WTC11 (cell line): Measurements from ENCODE around the gene UBE2H. TPM values are rescaled to one million over a fixed set of nuclear protein-coding genes. Genes with fewer than 3 reads are reported as not detected.
A peak's percentile ranks its signal among the peaks of the same experiment; 100 is the strongest.

Experiments used
- ATAC-seq: fragments of 200-7000 bp; cut with Tn5 transposase; 2 replicates; pipeline ENCODE4 v1.10.0; 2021; ENCODE audit warnings: mild to moderate bottlenecking, moderate library complexity
- CTCF ChIA-PET: fragments of 300-600 bp; sonication (Branson Sonifier 250); formaldehyde crosslinking; loops from one replicate; lab custom pipeline; 2021; ENCODE audit warnings: antibody characterized with exemption; lab: Charles Lee
- POLR2A ChIA-PET: fragments of 350-600 bp; sonication (Branson Sonifier 250); formaldehyde crosslinking; loops from one replicate; lab custom pipeline; 2021; ENCODE audit warnings: antibody characterized with exemption; lab: Charles Lee
- DNase-seq: peaks from one replicate; pipeline ENCODE4 v3.0.0; 2021; ENCODE audit warnings: low spot score
- H3K27ac Mint-ChIP-seq: 2 replicates; pipeline ENCODE4 v1.8.0; 2021; ENCODE audit warnings: mixed read lengths
- H3K27me3 Mint-ChIP-seq: 2 replicates; pipeline ENCODE4 v1.8.0; 2021; ENCODE audit warnings: low read depth, mild to moderate bottlenecking, moderate library complexity, mixed read lengths
- H3K36me3 Mint-ChIP-seq: 2 replicates; pipeline ENCODE4 v1.8.0; 2021; ENCODE audit warnings: mixed read lengths
- H3K4me1 Mint-ChIP-seq: 2 replicates; pipeline ENCODE4 v1.8.0; 2022; ENCODE audit warnings: mixed read lengths
- H3K4me3 Mint-ChIP-seq: 2 replicates; pipeline ENCODE4 v1.8.0; 2021; ENCODE audit warnings: mild to moderate bottlenecking, moderate library complexity, mixed read lengths
- H3K9me3 Mint-ChIP-seq: 2 replicates; pipeline ENCODE4 v1.8.0; 2021; ENCODE audit warnings: mixed read lengths
- AFF4 ChIP-seq: sonication (generic); formaldehyde crosslinking; IDR thresholded peaks from 2 replicates; pipeline ENCODE4 v1.8.1; 2023; ENCODE audit warnings: mild to moderate bottlenecking, missing genetic modification reagents, borderline replicate concordance
- ATF1 ChIP-seq: sonication (generic); formaldehyde crosslinking; IDR thresholded peaks from 2 replicates; pipeline ENCODE4 v1.8.1; 2023; ENCODE audit warnings: mild to moderate bottlenecking, moderate library complexity, missing genetic modification reagents
- CREM ChIP-seq: sonication (generic); formaldehyde crosslinking; IDR thresholded peaks from 2 replicates; pipeline ENCODE4 v1.8.1; 2022; ENCODE audit warnings: mild to moderate bottlenecking, missing genetic modification reagents, moderate library complexity
- ELF4 ChIP-seq: sonication (generic); formaldehyde crosslinking; IDR thresholded peaks from 2 replicates; pipeline ENCODE4 v1.8.1; 2022; ENCODE audit warnings: low read depth, mild to moderate bottlenecking, moderate library complexity, missing genetic modification reagents
- FOXK1 ChIP-seq: sonication (generic); formaldehyde crosslinking; IDR thresholded peaks from 2 replicates; pipeline ENCODE4 v1.8.0; 2022; ENCODE audit warnings: mild to moderate bottlenecking, moderate library complexity, missing genetic modification reagents
- HMGA2 ChIP-seq: fragments of 250-450 bp; sonication (Bioruptor Pico); IDR thresholded peaks from 2 replicates; pipeline ENCODE4 v1.4.0; 2021; ENCODE audit warnings: mild to moderate bottlenecking, moderate library complexity
- HMGXB4 ChIP-seq: sonication (generic); formaldehyde crosslinking; IDR thresholded peaks from 2 replicates; pipeline ENCODE4 v1.8.1; 2023; ENCODE audit warnings: mild to moderate bottlenecking, moderate library complexity, missing genetic modification reagents
- IRF2 ChIP-seq: sonication (generic); formaldehyde crosslinking; IDR thresholded peaks from 2 replicates; pipeline ENCODE4 v1.8.0; 2022; ENCODE audit warnings: low read depth, missing genetic modification reagents, borderline replicate concordance
- JAZF1 ChIP-seq: fragments of 250-450 bp; sonication (Bioruptor Pico); IDR thresholded peaks from 2 replicates; pipeline ENCODE4 v1.9.0; 2021; ENCODE audit warnings: moderate library complexity, mild to moderate bottlenecking, inconsistent platforms
- MYBL2 ChIP-seq: sonication (generic); formaldehyde crosslinking; IDR thresholded peaks from 2 replicates; pipeline ENCODE4 v1.8.1; 2023; ENCODE audit warnings: mild to moderate bottlenecking, moderate library complexity, missing genetic modification reagents
- NFATC4 ChIP-seq: fragments of 250-450 bp; sonication (Bioruptor Pico); IDR thresholded peaks from 2 replicates; pipeline ENCODE4 v1.9.0; 2021; ENCODE audit warnings: mild to moderate bottlenecking
- NFYB ChIP-seq: sonication (generic); formaldehyde crosslinking; conservative IDR thresholded peaks from 2 replicates; pipeline ENCODE4 v1.8.0; 2022; ENCODE audit warnings: low read depth, missing genetic modification reagents
- NR1H2 ChIP-seq: sonication (generic); formaldehyde crosslinking; IDR thresholded peaks from 2 replicates; pipeline ENCODE4 v1.9.0; 2021; ENCODE audit warnings: mild to moderate bottlenecking, moderate library complexity, missing genetic modification reagents
- NR2C2 ChIP-seq: sonication (generic); formaldehyde crosslinking; IDR thresholded peaks from 2 replicates; pipeline ENCODE4 v1.8.0; 2022; ENCODE audit warnings: mild to moderate bottlenecking, missing genetic modification reagents
- RORB ChIP-seq: fragments of 250-450 bp; sonication (Bioruptor Pico); IDR thresholded peaks from 2 replicates; pipeline ENCODE4 v1.9.0; 2021; ENCODE audit warnings: mild to moderate bottlenecking
- TCF7 ChIP-seq: sonication (generic); formaldehyde crosslinking; IDR thresholded peaks from 2 replicates; pipeline ENCODE4 v1.8.0; 2022; ENCODE audit warnings: mild to moderate bottlenecking, low read depth, missing genetic modification reagents, moderate library complexity
- USF1 ChIP-seq: sonication (generic); formaldehyde crosslinking; IDR thresholded peaks from 2 replicates; pipeline ENCODE4 v1.8.0; 2022; ENCODE audit warnings: mild to moderate bottlenecking, missing genetic modification reagents
- ZNF138 ChIP-seq: sonication (generic); formaldehyde crosslinking; conservative IDR thresholded peaks from 2 replicates; pipeline ENCODE4 v1.8.1; 2022; ENCODE audit warnings: mild to moderate bottlenecking, moderate library complexity, missing genetic modification reagents
- ZNF232 ChIP-seq: sonication (generic); formaldehyde crosslinking; IDR thresholded peaks from 2 replicates; pipeline ENCODE4 v1.8.0; 2022; ENCODE audit warnings: mild to moderate bottlenecking, missing genetic modification reagents
- ZNF317 ChIP-seq: sonication (generic); formaldehyde crosslinking; IDR thresholded peaks from 2 replicates; pipeline ENCODE4 v1.8.1; 2023; ENCODE audit warnings: low read depth, mild to moderate bottlenecking, moderate library complexity, missing genetic modification reagents, borderline replicate concordance
- ZNF532 ChIP-seq: fragments of 250-450 bp; sonication (Bioruptor Pico); IDR thresholded peaks from 2 replicates; pipeline ENCODE4 v1.9.0; 2021; ENCODE audit warnings: mild to moderate bottlenecking, borderline replicate concordance
- total RNA-seq: library from RNA; stranded (reverse); gene quantifications from 3 replicates; pipeline ENCODE4 v1.2.3, GENCODE V29; 2021

The UBE2H gene
- total RNA-seq, 1 experiment from 2014 or later = 55.0 TPM

GRCh38 chr7:129875745-129876411, 76.9 kb downstream of the UBE2H start:
- DNase-seq = no peak
- POLR2A ChIA-PET = no interaction called here
- H3K36me3 Mint-ChIP-seq = peaks cover 18% of the 10 kb centered on the region
- H3K9me3 Mint-ChIP-seq = no peaks in the 10 kb centered on the region
- CTCF ChIA-PET = no interaction called here
- H3K27me3 Mint-ChIP-seq = no peaks in the 10 kb centered on the region
- ATAC-seq = no peak
- no peak overlapping the region for H3K4me3 Mint-ChIP-seq
- peak overlapping the region; percentile 69 for H3K27ac Mint-ChIP-seq
- no peak for TF ChIP-seq ZNF532 (CRISPR knock-in tag)
- no peak for TF ChIP-seq TCF7 (CRISPR knock-in tag)
- TF ChIP-seq MYBL2 = no peak
- TF ChIP-seq HMGA2 (CRISPR knock-in tag) = no peak
- no peak for TF ChIP-seq HMGXB4 (CRISPR knock-in tag)
- no peak for TF ChIP-seq NR1H2
- no peak for TF ChIP-seq FOXK1 (CRISPR knock-in tag)
- no peak for TF ChIP-seq NFYB (CRISPR knock-in tag)
- no peak for TF ChIP-seq NR2C2 (CRISPR knock-in tag)
- TF ChIP-seq ZNF232 (CRISPR knock-in tag) = no peak
- TF ChIP-seq ZNF138 (CRISPR knock-in tag) = no peak
- TF ChIP-seq RORB (CRISPR knock-in tag) = no peak
- no peak for TF ChIP-seq NFATC4 (CRISPR knock-in tag)
- no peak for TF ChIP-seq JAZF1 (CRISPR knock-in tag)
- no peak for TF ChIP-seq IRF2 (CRISPR knock-in tag)
- TF ChIP-seq CREM = no peak
- peaks cover 50% of the 10 kb centered on the region for H3K4me1 Mint-ChIP-seq

GRCh38 chr7:129875160-129875559, 77.6 kb downstream of the UBE2H start:
- H3K9me3 Mint-ChIP-seq = no peaks in the 10 kb centered on the region
- no peak overlapping the region for H3K4me3 Mint-ChIP-seq
- DNase-seq (no peak), ATAC-seq (no peak)
- no peak overlapping the region for H3K27ac Mint-ChIP-seq
- peaks cover 18% of the 10 kb centered on the region for H3K36me3 Mint-ChIP-seq
- ChIA-PET POLR2A (no interaction called here), CTCF (no interaction called here)
- peaks cover 44% of the 10 kb centered on the region for H3K4me1 Mint-ChIP-seq
- H3K27me3 Mint-ChIP-seq = no peaks in the 10 kb centered on the region; the same call in 1 of the 2 replicates
- no peak for TF ChIP-seq ZNF532 (CRISPR knock-in tag)
- no peak for TF ChIP-seq AFF4 (CRISPR knock-in tag)
- no peak for TF ChIP-seq ATF1 (CRISPR knock-in tag)
- no peak for TF ChIP-seq USF1 (CRISPR knock-in tag)
- TF ChIP-seq ELF4 = no peak
- TF ChIP-seq ZNF317 (CRISPR knock-in tag) = no peak
